ENCODE measurements around the gene COG2.
A peak's percentile ranks its signal among the peaks of the same experiment; 100 is the strongest.

COG2 gene

DNA sequence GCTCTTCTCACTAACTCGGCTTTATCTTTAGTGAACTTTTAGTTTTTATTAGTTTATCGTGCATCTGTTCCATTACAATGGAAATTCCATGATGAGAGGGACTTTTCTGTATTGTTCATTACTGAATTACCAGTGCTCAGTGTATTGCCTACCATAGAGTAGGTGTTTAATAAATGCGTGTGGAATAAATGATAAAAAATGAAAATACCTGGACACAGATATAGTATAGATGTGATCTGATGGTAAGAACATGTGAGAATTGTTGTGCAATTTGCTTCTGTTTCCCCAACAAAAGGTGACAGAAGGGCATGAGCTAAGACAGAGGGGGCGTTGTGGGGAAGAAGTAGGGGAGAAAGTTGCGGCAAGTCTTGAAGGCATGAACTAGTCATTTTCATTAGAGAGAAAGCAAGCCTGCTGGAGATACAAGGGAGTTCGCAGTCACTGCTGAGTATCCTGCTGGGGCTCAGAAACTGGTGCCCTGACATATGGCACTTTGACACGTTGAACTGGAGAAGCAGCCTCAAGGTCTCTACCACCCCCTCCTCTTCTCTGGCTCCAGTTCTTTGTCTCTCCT lies 5.6 kb upstream of the COG2 start:
- TF ChIP-seq, protein P1, sequence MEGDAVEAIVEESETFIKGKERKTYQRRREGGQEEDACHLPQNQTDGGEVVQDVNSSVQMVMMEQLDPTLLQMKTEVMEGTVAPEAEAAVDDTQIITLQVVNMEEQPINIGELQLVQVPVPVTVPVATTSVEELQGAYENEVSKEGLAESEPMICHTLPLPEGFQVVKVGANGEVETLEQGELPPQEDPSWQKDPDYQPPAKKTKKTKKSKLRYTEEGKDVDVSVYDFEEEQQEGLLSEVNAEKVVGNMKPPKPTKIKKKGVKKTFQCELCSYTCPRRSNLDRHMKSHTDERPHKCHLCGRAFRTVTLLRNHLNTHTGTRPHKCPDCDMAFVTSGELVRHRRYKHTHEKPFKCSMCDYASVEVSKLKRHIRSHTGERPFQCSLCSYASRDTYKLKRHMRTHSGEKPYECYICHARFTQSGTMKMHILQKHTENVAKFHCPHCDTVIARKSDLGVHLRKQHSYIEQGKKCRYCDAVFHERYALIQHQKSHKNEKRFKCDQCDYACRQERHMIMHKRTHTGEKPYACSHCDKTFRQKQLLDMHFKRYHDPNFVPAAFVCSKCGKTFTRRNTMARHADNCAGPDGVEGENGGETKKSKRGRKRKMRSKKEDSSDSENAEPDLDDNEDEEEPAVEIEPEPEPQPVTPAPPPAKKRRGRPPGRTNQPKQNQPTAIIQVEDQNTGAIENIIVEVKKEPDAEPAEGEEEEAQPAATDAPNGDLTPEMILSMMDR (IDR thresholded peaks at IDR 0.05; ENCODE audit: low read depth, low read length), result no peak
- no peak overlapping the region for H3K4me3 ChIP-seq (ENCODE audit: low read depth, low read length)

DNA sequence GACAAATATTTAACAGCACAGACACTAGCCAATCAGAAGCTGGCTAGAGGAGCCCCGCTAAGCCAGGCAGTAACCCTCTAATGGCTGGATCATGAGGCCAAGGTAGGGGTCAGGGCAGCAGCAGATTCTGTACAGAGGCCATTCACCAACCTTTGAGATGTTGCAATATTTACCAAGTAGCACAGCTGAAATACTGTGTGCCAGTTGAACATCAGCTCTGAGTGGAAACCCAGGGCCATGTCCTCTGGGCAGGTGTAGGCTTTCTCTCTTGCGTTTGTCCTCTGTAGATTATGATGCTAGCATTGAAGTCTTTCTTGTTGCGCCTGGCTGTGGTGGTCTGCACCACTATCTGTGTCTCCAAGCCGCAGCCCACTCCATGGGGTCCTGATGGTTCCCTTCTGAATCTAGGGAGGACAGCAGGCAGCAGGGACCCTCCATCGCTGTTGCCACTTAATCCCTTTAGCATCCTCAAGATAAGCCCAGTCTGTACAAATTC lies 2.5 kb upstream of the COG2 start:
- TF ChIP-seq, protein P1 (IDR thresholded peaks at IDR 0.05; ENCODE audit: low read depth, low read length), result no peak

DNA sequence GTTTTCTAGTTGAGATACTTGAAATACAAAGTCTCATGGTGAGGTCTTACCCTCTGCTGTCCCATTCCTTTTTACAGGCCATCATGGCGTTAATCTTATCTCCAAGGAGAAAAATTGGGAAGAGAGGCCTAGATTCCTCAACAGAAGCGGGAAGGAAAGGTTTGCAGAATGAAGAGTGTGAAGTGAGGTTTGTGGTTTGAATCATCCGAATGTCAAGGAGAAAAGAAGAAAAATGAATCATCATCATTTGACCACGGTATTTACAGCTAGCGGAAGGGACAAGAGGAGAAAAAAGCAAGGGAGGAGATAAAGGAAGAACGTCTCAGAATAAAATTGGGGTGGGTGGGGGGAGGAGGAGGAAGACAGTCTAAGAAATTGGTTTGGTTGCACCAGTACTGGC lies 935 bp upstream of the COG2 start:
- TF ChIP-seq, protein P1 (IDR thresholded peaks at IDR 0.05; ENCODE audit: low read depth, low read length), result no peak
- H3K4me3 ChIP-seq (ENCODE audit: low read depth, low read length), result no peak overlapping the region

More for the DNA sequence above, 2.5 kb upstream of the COG2 start:
- H3K4me3 ChIP-seq (ENCODE audit: low read depth, low read length), result no peak overlapping the region

DNA sequence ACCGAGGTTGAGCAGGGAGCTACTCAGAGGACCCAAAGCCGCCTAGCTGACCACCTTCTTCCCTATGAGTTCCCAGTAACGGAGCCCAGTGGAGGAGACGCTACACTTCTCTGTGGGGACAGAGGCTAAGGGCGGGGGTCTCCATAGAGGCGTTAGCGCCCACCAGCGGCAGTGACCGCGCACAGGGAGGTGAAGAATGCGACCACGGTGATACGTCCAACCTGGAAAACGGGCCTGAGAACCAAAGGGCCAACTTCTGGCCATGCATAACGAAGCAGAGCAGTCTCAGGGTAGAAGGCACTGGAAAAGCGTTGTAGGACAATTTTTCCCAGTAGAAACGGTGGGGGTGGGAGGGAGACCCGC lies 400 bp upstream of the COG2 start:
- TF ChIP-seq, protein P1 (IDR thresholded peaks at IDR 0.05; ENCODE audit: low read depth, low read length), result no peak
- peak overlapping the region; percentile 78 for H3K4me3 ChIP-seq (ENCODE audit: low read depth, low read length)

DNA sequence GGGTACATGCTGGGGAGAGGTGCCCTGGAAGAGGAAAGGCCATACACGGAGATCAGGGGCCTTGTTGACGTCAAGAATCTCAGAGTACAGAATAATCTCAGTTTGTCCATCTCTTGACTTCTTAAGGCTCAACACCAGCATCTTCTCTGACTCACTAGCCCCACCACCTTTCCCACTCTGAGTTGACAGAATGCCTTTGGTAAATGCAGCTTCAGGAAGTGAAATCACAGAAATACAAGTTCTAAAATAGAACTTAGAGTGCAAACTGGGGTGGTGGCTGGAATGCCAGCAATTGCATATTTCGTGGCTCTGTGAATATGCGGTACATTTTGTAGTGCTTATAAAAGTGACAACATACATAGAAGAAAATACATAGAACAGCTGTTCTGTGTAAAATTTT lies 1.6 kb downstream of the COG2 start:
- peak overlapping the region; percentile 17; the same call in 1 of the 2 replicates for H3K4me3 ChIP-seq (ENCODE audit: low read depth, low read length)
- TF ChIP-seq, protein P1 (IDR thresholded peaks at IDR 0.05; ENCODE audit: low read depth, low read length), result no peak

DNA sequence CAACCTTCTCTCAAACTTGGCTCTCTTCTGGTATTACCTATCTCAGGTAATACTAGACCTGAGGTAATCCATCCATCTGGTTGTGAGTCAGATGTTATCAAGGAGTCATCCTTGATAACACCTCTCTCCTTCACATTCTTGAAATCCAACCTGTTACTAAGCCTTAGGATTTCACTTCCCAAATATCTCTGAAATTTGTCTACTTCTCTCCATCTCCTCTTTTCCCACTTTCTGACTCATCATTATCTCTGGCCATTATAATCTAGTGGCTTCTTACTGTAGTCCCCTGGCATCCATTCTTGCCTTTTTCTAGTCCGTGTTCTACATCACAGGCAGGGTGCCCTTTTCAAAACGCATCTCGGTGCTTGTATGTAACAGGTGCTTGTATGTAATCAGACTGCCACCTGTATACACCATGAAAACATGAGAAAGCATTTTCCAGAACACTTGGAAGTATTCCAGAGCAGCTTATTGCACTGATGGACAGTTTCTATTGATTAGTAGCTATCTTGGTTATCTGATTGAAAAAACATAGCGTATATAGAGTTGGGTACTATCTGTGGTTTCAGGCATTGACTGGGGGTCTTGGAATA lies 4.5 kb downstream of the COG2 start:
- H3K4me3 ChIP-seq (ENCODE audit: low read depth, low read length), result no peak overlapping the region
- TF ChIP-seq, protein P1 (IDR thresholded peaks at IDR 0.05; ENCODE audit: low read depth, low read length), result no peak

DNA sequence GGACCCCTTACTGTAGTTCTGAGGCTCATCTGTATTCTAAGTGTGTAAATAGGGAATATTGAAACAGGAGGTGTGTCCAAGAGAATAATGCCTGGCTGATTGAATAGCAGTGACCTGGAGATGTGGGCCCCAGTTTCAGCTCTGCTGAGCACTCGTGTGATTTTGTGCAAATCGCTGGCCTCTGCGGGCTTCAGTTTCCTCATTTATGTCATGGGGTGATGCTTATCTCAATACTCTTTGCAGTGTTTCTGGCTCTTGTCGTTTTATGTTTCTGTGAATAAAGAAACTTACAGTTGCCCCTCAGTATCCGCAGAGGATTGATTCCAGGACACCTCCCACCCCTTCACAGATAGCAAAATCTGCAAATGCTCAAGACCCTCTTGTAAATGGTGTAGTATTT lies 5.0 kb downstream of the COG2 start:
- no peak overlapping the region for H3K4me3 ChIP-seq (ENCODE audit: low read depth, low read length)
- TF ChIP-seq, protein P1 (IDR thresholded peaks at IDR 0.05; ENCODE audit: low read depth, low read length), result no peak

Measured in WI38 (cell line).